Testis (tissue), 2 donors: ENCODE data around the gene SAP30.

Source experiments
- POLR2A ChIP-seq: fragments of 450-650 bp; IDR thresholded peaks from one replicate; pipeline ENCODE4 v1.6.1; 2017; ENCODE audit warnings: antibody characterized with exemption, mild to moderate bottlenecking, moderate library complexity
- TF ChIP-seq, protein P1 (sequence below), 3 experiments: fragments of 450-650 bp in 2 of 3; fragments of 200-600 bp in 1 of 3; sonication (generic) in 1 of 3; IDR thresholded peaks; one replicate each; pipeline ENCODE4 v1.5.1; 2016 to 2019; ENCODE audit warnings: antibody characterized with exemption in 3 of 3, mild to moderate bottlenecking in 2 of 3, moderate library complexity in 1 of 3

DNA sequence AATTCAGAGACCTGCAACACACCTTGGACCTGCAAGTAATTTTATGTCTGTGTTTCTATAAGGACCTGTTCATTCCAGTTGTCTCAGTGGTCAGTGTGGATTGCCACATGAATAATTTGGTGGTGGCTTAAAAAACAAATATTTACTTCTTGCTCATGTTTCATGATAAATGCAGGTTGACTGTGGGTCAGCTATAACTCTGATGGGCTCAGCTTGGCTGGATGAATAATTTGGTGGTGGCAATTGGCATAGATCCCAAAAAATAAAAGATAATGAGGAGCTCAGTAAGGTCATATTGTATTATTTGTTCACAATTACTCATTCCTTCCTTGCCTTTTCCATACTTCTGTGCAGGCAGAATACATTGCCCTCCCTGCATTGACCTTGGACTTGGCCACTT, 47.1 kb downstream of the SAP30 start:
- TF ChIP-seq, protein P1, sequence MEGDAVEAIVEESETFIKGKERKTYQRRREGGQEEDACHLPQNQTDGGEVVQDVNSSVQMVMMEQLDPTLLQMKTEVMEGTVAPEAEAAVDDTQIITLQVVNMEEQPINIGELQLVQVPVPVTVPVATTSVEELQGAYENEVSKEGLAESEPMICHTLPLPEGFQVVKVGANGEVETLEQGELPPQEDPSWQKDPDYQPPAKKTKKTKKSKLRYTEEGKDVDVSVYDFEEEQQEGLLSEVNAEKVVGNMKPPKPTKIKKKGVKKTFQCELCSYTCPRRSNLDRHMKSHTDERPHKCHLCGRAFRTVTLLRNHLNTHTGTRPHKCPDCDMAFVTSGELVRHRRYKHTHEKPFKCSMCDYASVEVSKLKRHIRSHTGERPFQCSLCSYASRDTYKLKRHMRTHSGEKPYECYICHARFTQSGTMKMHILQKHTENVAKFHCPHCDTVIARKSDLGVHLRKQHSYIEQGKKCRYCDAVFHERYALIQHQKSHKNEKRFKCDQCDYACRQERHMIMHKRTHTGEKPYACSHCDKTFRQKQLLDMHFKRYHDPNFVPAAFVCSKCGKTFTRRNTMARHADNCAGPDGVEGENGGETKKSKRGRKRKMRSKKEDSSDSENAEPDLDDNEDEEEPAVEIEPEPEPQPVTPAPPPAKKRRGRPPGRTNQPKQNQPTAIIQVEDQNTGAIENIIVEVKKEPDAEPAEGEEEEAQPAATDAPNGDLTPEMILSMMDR (IDR thresholded peaks at IDR 0.05), result no peak
- TF ChIP-seq POLR2A, result no peak
